Stimulated activated CD8-positive, alpha-beta memory T cell treated with anti-CD3 and anti-CD28 coated beads, Interleukin-4, amount 100 ng/mL, for 48 hours (primary cell): ENCODE results near the gene LHFPL6.
"Not testable (repeated sequence)": the region's sequence is repeated elsewhere in the genome, so short reads cannot be mapped to it uniquely, and the experiment has no call there.

Experiments used
- DNase-seq: peaks from one replicate; pipeline ENCODE4 v3.0.0-alpha.2; 2020

Gene LHFPL6

GRCh38 chr13:39377699-39378098, 225.3 kb downstream of the LHFPL6 start:
- DNase-seq: no peak

- DNase-seq: no peak
Observed at GRCh38 chr13:39376076-39376475, 226.9 kb downstream of the LHFPL6 start.

GRCh38 chr13:39375601-39376000, 227.4 kb downstream of the LHFPL6 start:
- no peak for DNase-seq

GRCh38 chr13:39374741-39375189, 228.2 kb downstream of the LHFPL6 start:
- no peak for DNase-seq

GRCh38 chr13:39373145-39373544, 229.8 kb downstream of the LHFPL6 start:
- no peak for DNase-seq

- no peak for DNase-seq
Observed at GRCh38 chr13:39371706-39372105, 231.3 kb downstream of the LHFPL6 start.

- DNase-seq: no peak
Observed at GRCh38 chr13:39370554-39370953, 232.4 kb downstream of the LHFPL6 start.

- DNase-seq: no peak
Observed at GRCh38 chr13:39370048-39370447, 232.9 kb downstream of the LHFPL6 start.

GRCh38 chr13:39369161-39369890, 233.7 kb downstream of the LHFPL6 start:
- no peak for DNase-seq

- no peak for DNase-seq
Observed at GRCh38 chr13:39365879-39366278, 237.1 kb downstream of the LHFPL6 start.

GRCh38 chr13:39364947-39365468, 238.0 kb downstream of the LHFPL6 start:
- no peak for DNase-seq

- DNase-seq: no peak
Observed at GRCh38 chr13:39363382-39363772, 239.6 kb downstream of the LHFPL6 start.

- DNase-seq: no peak
Observed at GRCh38 chr13:39362652-39363381, 240.2 kb downstream of the LHFPL6 start.

GRCh38 chr13:39353988-39354387, 249.0 kb downstream of the LHFPL6 start:
- DNase-seq: no peak

GRCh38 chr13:39350461-39350881, 252.5 kb downstream of the LHFPL6 start:
- no peak for DNase-seq

GRCh38 chr13:39349391-39349960, 253.5 kb downstream of the LHFPL6 start:
- DNase-seq: no peak

- no peak for DNase-seq
Observed at GRCh38 chr13:39347926-39348901, 254.8 kb downstream of the LHFPL6 start.

GRCh38 chr13:39345982-39346381, 257.0 kb downstream of the LHFPL6 start:
- no peak for DNase-seq

- DNase-seq: no peak
Observed at GRCh38 chr13:39341251-39341650, 261.7 kb downstream of the LHFPL6 start.

- DNase-seq: not testable (repeated sequence)
Observed at GRCh38 chr13:39338114-39338513, 264.9 kb downstream of the LHFPL6 start.

GRCh38 chr13:39336937-39337336, 266.1 kb downstream of the LHFPL6 start:
- no peak for DNase-seq

GRCh38 chr13:39336207-39336606, 266.8 kb downstream of the LHFPL6 start:
- no peak for DNase-seq
